H9 (cell line): ENCODE results near the gene HLX. TPM values are rescaled to one million over a fixed set of nuclear protein-coding genes. Genes with fewer than 3 reads are reported as not detected.
A peak's percentile ranks its signal among the peaks of the same experiment; 100 is the strongest.

Experiments used
- DNase-seq: peaks from one replicate; pipeline ENCODE4 v3.0.0-alpha.2; 2017
- H2AFZ ChIP-seq: one replicate; pipeline ENCODE4 v1.6.1; 2013; ENCODE audit warnings: mild to moderate bottlenecking, low read length, control low read depth, moderate library complexity
- H2AK5ac ChIP-seq: 2 replicates; pipeline ENCODE4 v1.6.1; 2013; ENCODE audit warnings: low read length, control low read depth, mixed read lengths; ENCODE audit not compliant: insufficient read length
- H2BK120ac ChIP-seq: one replicate; pipeline ENCODE4 v1.6.1; 2013; ENCODE audit warnings: low read depth, mild to moderate bottlenecking, low read length, control low read depth, inconsistent platforms; ENCODE audit not compliant: poor library complexity, severe bottlenecking
- H2BK12ac ChIP-seq: 2 replicates; pipeline ENCODE4 v1.6.1; 2013; ENCODE audit warnings: low read length, control low read depth, mixed read lengths, low read depth; ENCODE audit not compliant: insufficient read length
- H2BK15ac ChIP-seq: 2 replicates; pipeline ENCODE4 v1.6.1; 2013; ENCODE audit warnings: low read depth, low read length, control low read depth
- H2BK20ac ChIP-seq: one replicate; pipeline ENCODE4 v1.6.1; 2013; ENCODE audit warnings: low read depth, mild to moderate bottlenecking, low read length, control low read depth, inconsistent platforms; ENCODE audit not compliant: poor library complexity, severe bottlenecking
- H2BK5ac ChIP-seq: 2 replicates; pipeline ENCODE4 v1.6.1; 2013; ENCODE audit warnings: low read length, control low read depth, mixed read lengths; ENCODE audit not compliant: insufficient read length
- H3K14ac ChIP-seq: 2 replicates; pipeline ENCODE4 v1.6.1; 2013; ENCODE audit warnings: low read length, control low read depth; ENCODE audit not compliant: insufficient read depth
- H3K18ac ChIP-seq: 2 replicates; pipeline ENCODE4 v1.6.1; 2013; ENCODE audit warnings: low read depth, mild to moderate bottlenecking, mixed read lengths, low read length, control low read depth; ENCODE audit not compliant: insufficient read length
- H3K23ac ChIP-seq: 2 replicates; pipeline ENCODE4 v1.6.1; 2013; ENCODE audit warnings: low read length, control low read depth, mixed read lengths, low read depth; ENCODE audit not compliant: insufficient read length
- H3K23me2 ChIP-seq: 2 replicates; pipeline ENCODE4 v1.6.1; 2013; ENCODE audit warnings: low read depth, mild to moderate bottlenecking, mixed read lengths, low read length, control low read depth; ENCODE audit not compliant: insufficient read length, poor library complexity, severe bottlenecking
- H3K27ac ChIP-seq: 2 replicates; pipeline ENCODE4 v1.5.1; 2013; ENCODE audit warnings: low read length, control low read depth, mixed read lengths, low read depth; ENCODE audit not compliant: insufficient read length
- H3K27me3 ChIP-seq: 2 replicates; pipeline ENCODE4 v1.6.1; 2013; ENCODE audit warnings: low read length, control low read depth, inconsistent platforms; ENCODE audit not compliant: insufficient read depth
- H3K4ac ChIP-seq: 2 replicates; pipeline ENCODE4 v1.6.1; 2013; ENCODE audit warnings: low read depth, mild to moderate bottlenecking, control low read depth, inconsistent platforms, low read length, moderate library complexity
- H3K4me1 ChIP-seq: 2 replicates; pipeline ENCODE4 v1.6.1; 2013; ENCODE audit warnings: low read length, control low read depth, inconsistent platforms; ENCODE audit not compliant: insufficient read depth
- H3K4me2 ChIP-seq: 2 replicates; pipeline ENCODE4 v1.6.1; 2013; ENCODE audit warnings: low read length, control low read depth, mixed read lengths; ENCODE audit not compliant: insufficient read length, insufficient read depth
- H3K56ac ChIP-seq: 2 replicates; pipeline ENCODE4 v1.6.1; 2013; ENCODE audit warnings: low read depth, mild to moderate bottlenecking, mixed read lengths, low read length, control low read depth; ENCODE audit not compliant: insufficient read length
- H3K79me1 ChIP-seq: 2 replicates; pipeline ENCODE4 v1.6.1; 2013; ENCODE audit warnings: low read depth, mild to moderate bottlenecking, moderate library complexity, low read length, control low read depth, inconsistent platforms; ENCODE audit not compliant: insufficient read depth, poor library complexity, severe bottlenecking
- H3K79me2 ChIP-seq: 2 replicates; pipeline ENCODE4 v1.6.1; 2013; ENCODE audit warnings: low read length, control low read depth, inconsistent platforms; ENCODE audit not compliant: insufficient read depth
- H3K9ac ChIP-seq: 2 replicates; pipeline ENCODE4 v1.6.1; 2013; ENCODE audit warnings: low read length, control low read depth, mixed read lengths; ENCODE audit not compliant: insufficient read length; ENCODE audit errors: extremely low read depth
- H3K9me3 ChIP-seq: one replicate; pipeline ENCODE4 v1.6.1; 2013; ENCODE audit warnings: low read depth, low read length, inconsistent platforms; ENCODE audit not compliant: control insufficient read depth
- H3T11ph ChIP-seq: one replicate; pipeline ENCODE4 v1.6.1; 2013; ENCODE audit warnings: mild to moderate bottlenecking, low read length, control low read depth, inconsistent platforms
- H4K20me1 ChIP-seq: one replicate; pipeline ENCODE4 v1.6.1; 2013; ENCODE audit not compliant: control insufficient read depth, insufficient read length, insufficient read depth
- H4K5ac ChIP-seq: 2 replicates; pipeline ENCODE4 v1.6.1; 2013; ENCODE audit warnings: low read depth, mild to moderate bottlenecking, mixed read lengths, low read length, control low read depth; ENCODE audit not compliant: insufficient read length
- H4K8ac ChIP-seq: replicated peaks from 2 replicates; pipeline ENCODE4 v1.6.1; 2013; ENCODE audit warnings: low read length, control low read depth, mixed read lengths, low read depth; ENCODE audit not compliant: insufficient read length
- H4K91ac ChIP-seq: 2 replicates; pipeline ENCODE4 v1.6.1; 2013; ENCODE audit warnings: low read depth, mild to moderate bottlenecking, moderate library complexity, mixed read lengths, low read length, control low read depth; ENCODE audit not compliant: insufficient read length
- H3K27ac Mint-ChIP-seq, 3 experiments: 2 replicates in 2 of 3; 3 replicates in 1 of 3; pipeline ENCODE4 v1.8.0; 2020 to 2021; ENCODE audit warnings: mixed read lengths in 3 of 3, mild to moderate bottlenecking in 1 of 3, moderate library complexity in 1 of 3
- H3K27me3 Mint-ChIP-seq: 2 replicates; pipeline ENCODE4 v1.8.0; 2021; ENCODE audit warnings: low read depth, mild to moderate bottlenecking, moderate library complexity, mixed read lengths
- H3K36me3 Mint-ChIP-seq, 3 experiments: 2 replicates in 2 of 3; 3 replicates in 1 of 3; pipeline ENCODE4 v1.8.0; 2020 to 2021; ENCODE audit warnings: low read depth in 3 of 3, mixed read lengths in 3 of 3; ENCODE audit not compliant: insufficient read depth in 1 of 3
- H3K4me1 Mint-ChIP-seq, 2 experiments: 2 replicates each; pipeline ENCODE4 v1.8.0; 2020; ENCODE audit warnings: mixed read lengths in 2 of 2
- H3K4me3 Mint-ChIP-seq, 2 experiments: 2 replicates in 1 of 2; 3 replicates in 1 of 2; pipeline ENCODE4 v1.8.0; 2020 to 2021; ENCODE audit warnings: mild to moderate bottlenecking in 2 of 2, mixed read lengths in 2 of 2, moderate library complexity in 1 of 2
- H3K9me3 Mint-ChIP-seq, 2 experiments: 2 replicates in 1 of 2; 3 replicates in 1 of 2; pipeline ENCODE4 v1.8.0; 2020; ENCODE audit warnings: mild to moderate bottlenecking in 2 of 2, mixed read lengths in 2 of 2, moderate library complexity in 1 of 2
- CTCF ChIP-seq: fragments of 200-600 bp; sonication (generic); conservative IDR thresholded peaks from 3 replicates; pipeline ENCODE4 v1.8.0; 2021; ENCODE audit warnings: antibody characterized with exemption, mild to moderate bottlenecking
- WGBS: extraction: QIAGEN DNeasy Blood & Tissue Kit; methylation state at CpG from one replicate; pipeline ENCODE4 v1.1.7; 2013; ENCODE audit warnings: missing lambda C conversion rate, low lambda C conversion rate, mixed read lengths; ENCODE audit not compliant: insufficient read length; ENCODE audit errors: extremely low coverage; 5-methylcytosine and 5-hydroxymethylcytosine counted together
- total RNA-seq: library from RNA; stranded (reverse); gene quantifications from 2 replicates; pipeline ENCODE4 v1.2.1, GENCODE V29; 2021

HLX gene
- total RNA-seq, 1 experiment from 2014 or later = 0.37 TPM

GRCh38 chr1:220886470-220887201 is 7.4 kb downstream of the HLX start:
- Histone ChIP-seq H4K20me1 (peaks cover 7% of the 10 kb centered on the region), H3K79me2 (no peaks in the 10 kb centered on the region), H2BK15ac (no peak overlapping the region), H3K14ac (no peak overlapping the region), H2AK5ac (no peak overlapping the region), H3T11ph (no peak overlapping the region), H3K27ac (no peak overlapping the region), H3K9ac (no peak overlapping the region), H3K18ac (no peak overlapping the region), H3K56ac (no peak overlapping the region), H2BK5ac (no peak overlapping the region), H3K9me3 (no peaks in the 10 kb centered on the region), H3K4me2 (peak overlapping the region; percentile 12), H4K5ac (no peak overlapping the region), H3K23ac (no peak overlapping the region), H3K4me1 (no peaks in the 10 kb centered on the region; the same call in 1 of the 2 replicates), H3K27me3 (peaks cover 100% of the 10 kb centered on the region), H2BK20ac (no peak overlapping the region), H3K4ac (no peak overlapping the region), H2BK12ac (no peak overlapping the region), H4K91ac (no peak overlapping the region), H3K79me1 (no peaks in the 10 kb centered on the region), H2BK120ac (no peak overlapping the region), H4K8ac (no peak overlapping the region), H3K23me2 (peaks cover 9% of the 10 kb centered on the region), H2AFZ (no peak overlapping the region)
- DNase-seq = no peak
- no peak for TF ChIP-seq CTCF
- Mint-ChIP-seq H3K9me3 (peaks cover 0 to 3% of the 10 kb centered on the region in 2 experiments; a peak in 2 of 5 replicates), H3K36me3 (no peaks in the 10 kb centered on the region; a peak in 3 of 7 replicates), H3K27ac (no peak overlapping the region), H3K4me3 (peak overlapping the region in 1 of 2 experiments; percentile 74; a peak in 3 of 5 replicates), H3K4me1 (peaks cover 34 to 68% of the 10 kb centered on the region in 2 experiments), H3K27me3 (peaks cover 100% of the 10 kb centered on the region)
- WGBS = no CpG with 5 or more reads among the region's 26 CpGs
